Measurements from ENCODE around the gene FAM163B. TPM values are rescaled to one million over a fixed set of nuclear protein-coding genes. Genes with fewer than 3 reads are reported as not detected.

Gene FAM163B
- total RNA-seq: not detected

DNA sequence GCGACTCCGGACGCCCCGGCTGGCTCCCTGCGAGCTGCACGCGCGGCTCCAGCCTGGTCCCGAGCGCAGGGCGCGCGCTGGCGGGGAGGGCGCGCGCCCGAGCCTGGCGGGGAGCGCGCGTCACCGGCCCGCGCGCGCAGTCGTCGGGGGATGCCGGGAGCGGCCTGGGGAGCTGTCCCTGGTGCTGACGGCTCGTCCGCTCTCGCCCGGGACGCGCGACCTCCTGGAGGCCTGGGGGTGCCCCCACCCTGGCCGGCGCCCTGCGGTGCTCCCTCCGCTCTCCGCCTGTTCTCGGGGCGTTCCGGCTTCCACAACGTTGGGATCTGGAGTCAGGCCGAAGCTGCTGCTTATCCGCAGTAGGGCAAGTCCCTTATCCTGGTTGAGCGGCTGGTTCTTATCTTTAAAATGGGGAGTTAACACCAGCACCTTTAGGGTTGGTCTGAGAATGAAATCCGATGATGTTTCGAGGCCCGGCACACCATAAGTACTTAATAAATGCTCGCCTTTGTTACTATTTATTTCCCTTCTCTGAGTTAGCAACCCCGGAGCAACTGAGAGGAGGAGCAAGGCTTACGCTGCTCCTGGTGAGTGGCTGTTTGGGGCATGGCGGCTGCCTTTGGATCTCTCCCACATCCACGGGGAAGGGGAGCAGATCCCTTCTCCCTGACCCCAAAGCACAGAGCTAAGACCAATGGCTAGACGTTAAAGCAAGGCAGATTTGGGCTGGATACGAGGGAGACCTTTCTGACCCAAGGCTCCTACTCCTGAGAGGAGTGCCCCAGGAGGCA is at the start of gene FAM163B:
Gene FAM163B, minus strand, starts transcription at position 79 of the 788 bp plus-strand sequence. CDS start 29,166 bp downstream, outside the sequence.
- ChIA-PET POLR2A (no interaction called here), CTCF (interaction anchor here (1.0 kb wide), 1 partner anchor 16 kb away, joined by 3 read pairs; no protein-coding TSS in a partner anchor)
- Mint-ChIP-seq H3K27ac (no peak within 1 kb of the TSS), H3K9me3 (no peaks in the 10 kb centered on the region), H3K4me1 (ENCODE audit: low read depth) (no peaks in the 10 kb centered on the region), H3K27me3 (peaks cover 39% of the 10 kb centered on the region), H3K4me3 (no peak within 1 kb of the TSS), H3K36me3 (no peaks in the 10 kb centered on the region)
- intact Hi-C loops (cut with micrococcal nuclease): no loop called here
- peak; percentile 33 for DNase-seq

DNA sequence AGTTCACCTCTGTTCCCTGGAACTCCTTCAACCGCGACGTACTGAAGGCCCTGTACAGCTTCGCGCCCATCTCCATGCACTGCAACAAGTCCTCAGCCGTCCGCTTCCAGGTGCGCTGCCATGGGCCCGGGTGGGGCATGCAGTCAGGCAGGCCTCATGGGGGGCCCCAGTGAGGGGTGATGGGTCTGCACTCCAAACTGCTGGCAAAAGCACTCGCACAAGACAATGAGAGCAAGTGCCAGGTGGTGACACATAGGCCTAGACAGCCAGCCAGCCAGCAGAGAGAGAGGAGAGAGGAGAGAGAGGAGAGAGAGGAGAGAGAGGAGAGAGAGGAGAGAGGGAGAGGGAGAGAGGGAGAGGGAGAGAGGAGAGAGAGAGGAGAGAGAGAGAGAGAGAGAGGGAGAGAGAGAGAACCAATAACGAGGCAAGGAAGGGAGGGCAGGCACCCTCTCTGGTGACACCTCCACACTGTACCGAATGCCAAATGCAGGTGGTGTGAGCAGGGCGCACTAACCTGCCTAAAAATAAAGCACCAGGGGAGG is 48.0 kb upstream of the FAM163B start:
- DNase-seq: no peak
- no peak overlapping the region for H3K27ac Mint-ChIP-seq
- H3K27me3 Mint-ChIP-seq: peaks cover 54% of the 10 kb centered on the region
- no peak overlapping the region for H3K4me3 Mint-ChIP-seq
- no peaks in the 10 kb centered on the region for H3K9me3 Mint-ChIP-seq
- intact Hi-C loops (cut with micrococcal nuclease): loop anchor here (5.0 kb wide), 1 partner anchor 45 kb away; no protein-coding TSS in a partner anchor
- CTCF ChIA-PET: interaction anchor here (1.1 kb wide), 1 partner anchor 58 kb away, joined by 3 read pairs; no protein-coding TSS in a partner anchor
- H3K36me3 Mint-ChIP-seq: no peaks in the 10 kb centered on the region
- POLR2A ChIA-PET: no interaction called here
- peaks cover 26% of the 10 kb centered on the region for H3K4me1 Mint-ChIP-seq (ENCODE audit: low read depth)

DNA sequence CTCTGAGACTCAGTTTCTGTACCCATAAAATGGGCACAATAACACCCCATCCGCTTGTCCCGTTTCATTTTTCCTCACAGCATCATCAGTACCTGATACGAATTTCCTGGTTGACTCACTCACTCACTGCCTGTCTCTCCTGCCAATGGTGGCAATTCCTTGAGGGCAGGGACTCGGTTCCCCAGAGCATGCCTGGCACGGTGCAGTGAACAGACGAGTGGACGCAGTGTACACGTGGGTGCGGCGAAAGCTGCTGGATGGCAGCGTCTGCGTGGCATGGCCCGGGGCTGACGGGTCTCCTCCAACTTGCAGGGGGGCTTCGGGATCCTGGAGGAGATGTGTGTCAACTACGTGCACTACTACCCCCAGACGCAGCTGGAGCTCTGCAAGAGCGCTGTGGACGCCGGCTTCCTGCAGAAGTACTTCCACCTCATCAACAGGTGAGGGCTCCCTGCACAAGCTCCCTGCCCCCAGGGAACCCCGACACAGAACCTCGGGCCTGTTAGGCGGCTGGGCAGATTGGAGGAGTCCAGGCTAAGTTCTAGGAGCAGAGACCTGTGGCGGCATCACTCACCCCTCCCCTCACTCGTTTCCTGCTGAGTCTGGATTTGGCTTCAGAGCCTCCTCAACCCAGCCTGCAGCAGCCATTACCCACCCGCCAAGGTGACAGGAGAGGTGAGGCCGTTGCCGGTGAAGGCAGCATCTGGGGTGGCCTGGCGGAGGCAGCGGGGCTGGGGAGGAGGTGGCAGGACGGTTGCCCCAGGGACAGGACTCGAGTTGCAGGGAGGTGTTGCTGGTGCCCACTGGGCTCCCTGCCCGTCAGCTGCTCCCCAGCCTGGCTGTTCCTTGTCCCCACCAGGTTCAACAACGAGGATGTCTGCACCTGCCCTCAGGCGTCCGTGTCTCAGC is 47.3 kb upstream of the FAM163B start:
- H3K27ac Mint-ChIP-seq: no peak overlapping the region
- H3K27me3 Mint-ChIP-seq: peaks cover 55% of the 10 kb centered on the region
- peak; percentile 51 for DNase-seq
- H3K9me3 Mint-ChIP-seq: no peaks in the 10 kb centered on the region
- H3K36me3 Mint-ChIP-seq: no peaks in the 10 kb centered on the region
- peaks cover 26% of the 10 kb centered on the region for H3K4me1 Mint-ChIP-seq (ENCODE audit: low read depth)
- CTCF ChIA-PET: interaction anchor here (0.7 to 1.5 kb wide), 4 partner anchors 59 to 86 kb away, joined by 3 to 6 read pairs (median 4); no protein-coding TSS in a partner anchor
- no peak overlapping the region for H3K4me3 Mint-ChIP-seq
- POLR2A ChIA-PET: no interaction called here
- intact Hi-C loops (cut with micrococcal nuclease): loop anchor here (5.0 kb wide), 1 partner anchor 46 kb away; no protein-coding TSS in a partner anchor

- H3K4me1 Mint-ChIP-seq (ENCODE audit: low read depth): peaks cover 26% of the 10 kb centered on the region
These were observed 46.5 kb upstream of the FAM163B start for GRCh38 chr9:133655701-133656100.

GRCh38 chr9:133654736-133655657 is 45.8 kb upstream of the FAM163B start:
- Mint-ChIP-seq H3K27me3 (peaks cover 57% of the 10 kb centered on the region), H3K9me3 (no peaks in the 10 kb centered on the region), H3K4me1 (ENCODE audit: low read depth) (peaks cover 26% of the 10 kb centered on the region), H3K36me3 (no peaks in the 10 kb centered on the region), H3K4me3 (no peak overlapping the region), H3K27ac (no peak overlapping the region)
- intact Hi-C loops (cut with micrococcal nuclease): loop anchor here (5.0 kb wide), 1 partner anchor 47 kb away; no protein-coding TSS in a partner anchor
- ChIA-PET POLR2A (no interaction called here), CTCF (interaction anchor here (1.4 to 1.5 kb wide), 2 partner anchors 65 to 88 kb away, joined by 5 to 6 read pairs; no protein-coding TSS in a partner anchor)
- DNase-seq: no peak

More at GRCh38 chr9:133655701-133656100, 46.5 kb upstream of the FAM163B start:
- Mint-ChIP-seq H3K9me3 (no peaks in the 10 kb centered on the region), H3K27ac (no peak overlapping the region), H3K36me3 (no peaks in the 10 kb centered on the region), H3K27me3 (peaks cover 55% of the 10 kb centered on the region), H3K4me3 (no peak overlapping the region)
- no peak for DNase-seq
- ChIA-PET CTCF (interaction anchor here (0.7 to 1.5 kb wide), 4 partner anchors 59 to 87 kb away, joined by 3 to 6 read pairs (median 4); no protein-coding TSS in a partner anchor), POLR2A (no interaction called here)
- intact Hi-C loops (cut with micrococcal nuclease): loop anchor here (5.0 kb wide), 1 partner anchor 47 kb away; no protein-coding TSS in a partner anchor

GRCh38 chr9:133653638-133654037 is 44.4 kb upstream of the FAM163B start:
- Mint-ChIP-seq H3K4me3 (no peak overlapping the region), H3K9me3 (no peaks in the 10 kb centered on the region), H3K36me3 (no peaks in the 10 kb centered on the region), H3K4me1 (ENCODE audit: low read depth) (peaks cover 20% of the 10 kb centered on the region), H3K27ac (no peak overlapping the region), H3K27me3 (peaks cover 50% of the 10 kb centered on the region)
- ChIA-PET CTCF (interaction anchor here (1.4 kb wide), 1 partner anchor 64 kb away, joined by 5 read pairs; no protein-coding TSS in a partner anchor), POLR2A (no interaction called here)
- no peak for DNase-seq
- intact Hi-C loops (cut with micrococcal nuclease): no loop called here

GRCh38 chr9:133650026-133650425 is 40.8 kb upstream of the FAM163B start:
- no peak overlapping the region for H3K4me3 Mint-ChIP-seq
- H3K4me1 Mint-ChIP-seq (ENCODE audit: low read depth): no peaks in the 10 kb centered on the region
- intact Hi-C loops (cut with micrococcal nuclease): no loop called here
- ChIA-PET CTCF (no interaction called here), POLR2A (no interaction called here)
- H3K27me3 Mint-ChIP-seq: peaks cover 23% of the 10 kb centered on the region
- H3K9me3 Mint-ChIP-seq: no peaks in the 10 kb centered on the region
- H3K36me3 Mint-ChIP-seq: no peaks in the 10 kb centered on the region
- no peak overlapping the region for H3K27ac Mint-ChIP-seq
- no peak for DNase-seq

DNA sequence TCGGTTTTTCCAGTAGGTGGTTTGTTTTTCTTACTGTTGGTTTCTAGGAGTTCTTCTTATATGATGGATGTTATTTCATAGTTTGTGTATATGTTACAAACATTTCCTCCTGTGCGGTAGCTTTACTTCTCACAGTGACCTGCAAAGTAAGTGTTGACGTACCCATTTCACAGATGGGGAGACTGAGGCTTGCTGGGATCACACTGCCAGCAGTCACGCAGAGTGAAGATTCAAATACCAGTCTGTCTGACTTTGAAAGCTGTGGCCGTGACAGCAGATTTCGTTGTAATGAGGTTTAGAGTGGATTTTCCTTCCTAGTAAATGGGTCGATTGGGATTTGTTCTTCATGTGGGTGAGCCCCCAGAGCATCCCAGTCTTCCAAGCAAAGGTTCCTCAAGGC is 40.0 kb upstream of the FAM163B start:
- peaks cover 17% of the 10 kb centered on the region for H3K27me3 Mint-ChIP-seq
- H3K36me3 Mint-ChIP-seq: no peaks in the 10 kb centered on the region
- H3K9me3 Mint-ChIP-seq: no peaks in the 10 kb centered on the region
- POLR2A ChIA-PET: no interaction called here
- no peaks in the 10 kb centered on the region for H3K4me1 Mint-ChIP-seq (ENCODE audit: low read depth)
- H3K27ac Mint-ChIP-seq: no peak overlapping the region
- no peak for DNase-seq
- CTCF ChIA-PET: no interaction called here
- intact Hi-C loops (cut with micrococcal nuclease): no loop called here
- H3K4me3 Mint-ChIP-seq: no peak overlapping the region

GRCh38 chr9:133647765-133648469 is 38.7 kb upstream of the FAM163B start:
- H3K9me3 Mint-ChIP-seq: no peaks in the 10 kb centered on the region
- POLR2A ChIA-PET: no interaction called here
- peaks cover 9% of the 10 kb centered on the region for H3K27me3 Mint-ChIP-seq
- H3K27ac Mint-ChIP-seq: no peak overlapping the region
- no peak for DNase-seq
- no peaks in the 10 kb centered on the region for H3K4me1 Mint-ChIP-seq (ENCODE audit: low read depth)
- CTCF ChIA-PET: no interaction called here
- no peaks in the 10 kb centered on the region for H3K36me3 Mint-ChIP-seq
- intact Hi-C loops (cut with micrococcal nuclease): no loop called here
- H3K4me3 Mint-ChIP-seq: no peak overlapping the region

GRCh38 chr9:133647148-133647547 is 38.0 kb upstream of the FAM163B start:
- Mint-ChIP-seq H3K4me3 (no peak overlapping the region), H3K4me1 (ENCODE audit: low read depth) (no peaks in the 10 kb centered on the region), H3K36me3 (no peaks in the 10 kb centered on the region), H3K27me3 (peaks cover 2% of the 10 kb centered on the region), H3K27ac (no peak overlapping the region), H3K9me3 (no peaks in the 10 kb centered on the region)
- intact Hi-C loops (cut with micrococcal nuclease): no loop called here
- ChIA-PET CTCF (interaction anchor here (1.3 kb wide), 1 partner anchor 96 kb away, joined by 5 read pairs; no protein-coding TSS in a partner anchor), POLR2A (no interaction called here)
- DNase-seq: no peak
